GM12878 (cell line): Measurements from ENCODE around the gene CADPS. TPM values are rescaled to one million over a fixed set of nuclear protein-coding genes. Genes with fewer than 3 reads are reported as not detected.

Experiments
- ATAC-seq: fragments of 200-7000 bp; cut with Tn5 transposase; 3 replicates; pipeline ENCODE4 v1.9.1; 2020; ENCODE audit warnings: mild to moderate bottlenecking, moderate library complexity
- BruUV-seq: library from RNA; stranded (reverse); fragments of 400-500 nt; replicated peaks from 2 replicates; lab custom pipeline; 2021; lab: Mats Ljungman, UMichigan
- CTCF ChIA-PET: fragments of 300-600 bp; sonication (Branson Sonifier 250); formaldehyde crosslinking; extraction: SDS; loops from one replicate; lab custom pipeline; 2021; ENCODE audit warnings: inconsistent platforms; lab: Yijun Ruan, JAX
- POLR2A ChIA-PET: fragments of 350-600 bp; formaldehyde crosslinking; extraction: SDS; loops from one replicate; lab custom pipeline; 2021; ENCODE audit warnings: inconsistent platforms; lab: Charles Lee
- RAD21 ChIA-PET: fragments of 300-600 bp; sonication (Branson Sonifier 250); formaldehyde crosslinking; loops from one replicate; lab custom pipeline; 2023; ENCODE audit warnings: antibody characterized with exemption; ENCODE audit not compliant: unreplicated experiment; lab: Charles Lee
- SMC1A ChIA-PET: fragments of 300-600 bp; sonication (Branson Sonifier 250); formaldehyde crosslinking; loops from one replicate; lab custom pipeline; 2023; ENCODE audit not compliant: unreplicated experiment, uncharacterized antibody; lab: Charles Lee
- DNase-seq: peaks from one replicate; pipeline ENCODE4 v3.0.0-alpha.2; 2011; ENCODE audit warnings: low read depth, low spot score
- FAIRE-seq: peaks from 3 replicates; lab custom pipeline; 2011; peaks lifted over from hg19 to GRCh38; lab: Jason Lieb, UNC
- H2AFZ ChIP-seq: 2 replicates; pipeline ENCODE4 v1.6.0; 2011; ENCODE audit warnings: low read depth, low read length, control low read depth; ENCODE audit not compliant: control insufficient read depth
- H3K27ac ChIP-seq: 2 replicates; pipeline ENCODE4 v1.5.1; 2011; ENCODE audit warnings: control low read depth; ENCODE audit not compliant: control insufficient read depth, insufficient read depth
- H3K27me3 ChIP-seq, 2 experiments: replicated peaks in 1 of 2; 2 replicates each; pipeline versions ENCODE4 v1.6.0 to v1.6.1; 2011; ENCODE audit warnings: low read length in 1 of 2; ENCODE audit not compliant: control insufficient read depth in 2 of 2, insufficient read depth in 2 of 2
- H3K36me3 ChIP-seq, 2 experiments: 2 replicates each; pipeline ENCODE4 v1.5.1; 2011; ENCODE audit warnings: low read length in 1 of 2; ENCODE audit not compliant: control insufficient read depth in 2 of 2, insufficient read depth in 2 of 2
- H3K4me1 ChIP-seq: 2 replicates; pipeline ENCODE4 v1.6.1; 2011; ENCODE audit warnings: mild to moderate bottlenecking, low read length, moderate library complexity, mixed read lengths; ENCODE audit not compliant: control insufficient read depth, insufficient read depth
- H3K4me2 ChIP-seq: 2 replicates; pipeline ENCODE4 v1.6.0; 2011; ENCODE audit warnings: control low read depth; ENCODE audit not compliant: control insufficient read depth, insufficient read depth
- H3K4me3 ChIP-seq: fragments of 200-600 bp; sonication (generic); 2 replicates; pipeline ENCODE4 v1.5.1; 2016
- H3K79me2 ChIP-seq: 2 replicates; pipeline ENCODE4 v1.6.0; 2011; ENCODE audit warnings: low read length; ENCODE audit not compliant: control insufficient read depth, insufficient read depth
- H3K9ac ChIP-seq: 2 replicates; pipeline ENCODE4 v1.8.0; 2011; ENCODE audit warnings: low read length, control low read depth, mixed read lengths; ENCODE audit not compliant: control insufficient read depth, insufficient read depth
- H3K9me3 ChIP-seq: replicated peaks from 3 replicates; pipeline ENCODE4 v1.5.1; 2011; ENCODE audit warnings: mild to moderate bottlenecking, low read length; ENCODE audit not compliant: control insufficient read depth, insufficient read depth
- H4K20me1 ChIP-seq: 2 replicates; pipeline ENCODE4 v1.6.0; 2011; ENCODE audit not compliant: control insufficient read depth, insufficient read depth
- E4F1 ChIP-seq: fragments of 450-650 bp; IDR thresholded peaks from 2 replicates; pipeline ENCODE4 v1.6.1; 2018; ENCODE audit warnings: borderline replicate concordance, mild to moderate bottlenecking; ENCODE audit not compliant: partially characterized antibody
- LARP7 ChIP-seq: fragments of 450-650 bp; IDR thresholded peaks from 2 replicates; pipeline ENCODE4 v1.6.1; 2017; ENCODE audit warnings: mild to moderate bottlenecking
- MEF2A ChIP-seq: IDR thresholded peaks from 2 replicates; pipeline ENCODE4 v1.6.1; 2011; ENCODE audit warnings: low read depth, mild to moderate bottlenecking, low read length, moderate library complexity; ENCODE audit not compliant: insufficient read depth
- NBN ChIP-seq: fragments of 450-650 bp; IDR thresholded peaks from 2 replicates; pipeline ENCODE4 v1.6.1; 2016
- NRF1 ChIP-seq: conservative IDR thresholded peaks from 2 replicates; pipeline ENCODE4 v1.6.1; 2011; ENCODE audit warnings: mild to moderate bottlenecking, low read depth, low read length, improper control_type of control experiment
- RUNX3 ChIP-seq: IDR thresholded peaks from 2 replicates; pipeline ENCODE4 v1.6.1; 2012; ENCODE audit warnings: low read length, inconsistent platforms
- STAT1 ChIP-seq: fragments of 450-650 bp; conservative IDR thresholded peaks from 2 replicates; pipeline ENCODE4 v1.6.1; 2014; ENCODE audit warnings: antibody characterized with exemption, mild to moderate bottlenecking
- TCF12 ChIP-seq: IDR thresholded peaks from 2 replicates; pipeline ENCODE4 v1.6.1; 2011; ENCODE audit warnings: low read depth, mild to moderate bottlenecking, low read length
- USF1 ChIP-seq: IDR thresholded peaks from 2 replicates; pipeline ENCODE4 v1.6.1; 2011; ENCODE audit warnings: borderline replicate concordance, low read depth, mild to moderate bottlenecking, moderate library complexity, mixed read lengths, low read length; ENCODE audit not compliant: insufficient read depth; ENCODE audit errors: extremely low read length
- ZNF384 ChIP-seq: IDR thresholded peaks from 2 replicates; pipeline ENCODE4 v1.6.1; 2012; ENCODE audit warnings: low read depth, mild to moderate bottlenecking, low read length, improper control_type of control experiment, borderline replicate concordance
- ZNF622 ChIP-seq: fragments of 450-650 bp; IDR thresholded peaks from 2 replicates; pipeline ENCODE4 v1.6.1; 2017; ENCODE audit warnings: mild to moderate bottlenecking, inconsistent platforms
- WGBS: methylation state at CpG from one replicate; pipeline ENCODE4 v1.1.6; 2016; ENCODE audit warnings: low lambda C conversion rate; ENCODE audit not compliant: insufficient replicate concordance, insufficient coverage; ENCODE audit errors: missing lambda C conversion rate; 5-methylcytosine and 5-hydroxymethylcytosine counted together
- in situ Hi-C: fragments of 300-500 bp; cut with MboI; formaldehyde crosslinking; loops from 9 replicates; pipeline ENCODE4 v1.14.3; 2018; ENCODE audit warnings: mixed read lengths
- intact Hi-C: fragments of 100-400 bp; cut with micrococcal nuclease; formaldehyde crosslinking; loops from one replicate; pipeline ENCODE4 v1.14.2; 2022; ENCODE audit not compliant: unreplicated experiment
- polyA plus RNA-seq, 11 experiments: library from polyadenylated mRNA; depleted of rRNA in 4 of 11; unstranded in 6 of 11; stranded (reverse) in 5 of 11; fragments of >200 nt; fragmentation: Nextera tagmentation in 4 of 11; fragmentation: Illumina TruSeq in 1 of 11; extraction: Ambion mirVana in 4 of 11; extraction: Trizol in 1 of 11; gene quantifications; 1 replicate in 1 of 11; 2 replicates in 10 of 11; pipeline versions ENCODE4 v1.2.1 to v1.2.3, GENCODE V29; 2011 to 2016; ENCODE audit warnings: inconsistent platforms in 2 of 11, missing spikeins in 2 of 11, low read depth in 1 of 11
- total RNA-seq, 4 experiments: library from RNA; depleted of rRNA in 3 of 4; stranded (reverse); fragments of >200 nt in 3 of 4; fragmentation: Illumina TruSeq in 1 of 4; extraction: Trizol in 1 of 4; gene quantifications; 2 replicates each; pipeline versions ENCODE4 v1.2.1 to v1.2.3, GENCODE V29; 2013 to 2021

The CADPS gene
- total and polyA plus RNA-seq, 10 of the 15 experiments (the other 5 are each of a cell fraction or from before 2014, with no cell fraction given): 0.20 TPM; not detected in 9

- TF ChIP-seq NBN (no peak), USF1 (no peak), ZNF622 (no peak), NRF1 (no peak), ZNF384 (no peak), E4F1 (no peak), STAT1 (no peak), LARP7 (no peak), RUNX3 (no peak), TCF12 (no peak), MEF2A (no peak)
- TF ChIP-seq, all 136 proteins: peak for 0
- H4K20me1 ChIP-seq: no peaks in the 10 kb centered on the region
- H2AFZ ChIP-seq: no peak overlapping the region
- no peak for ATAC-seq
- POLR2A ChIA-PET: no interaction called here
- H3K27me3 ChIP-seq: no peaks in the 10 kb centered on the region
- no peaks in the 10 kb centered on the region for H3K79me2 ChIP-seq
- DNase-seq: no peak
- H3K36me3 ChIP-seq: no peaks in the 10 kb centered on the region
- H3K4me3 ChIP-seq: no peak overlapping the region
- RAD21 ChIA-PET: no interaction called here
- intact Hi-C loops: loop anchor here (5.0 kb wide), 1 partner anchor 196 kb away; no protein-coding TSS in a partner anchor
- H3K4me2 ChIP-seq: no peak overlapping the region
- BruUV-seq: no TSS peak
- no peak for FAIRE-seq
- in situ Hi-C loops: no loop called here
- CTCF ChIA-PET: interaction anchor here (0.6 kb wide), 1 partner anchor 149 kb away, joined by 3 read pairs; no protein-coding TSS in a partner anchor
- 59% methylated on average over 3 of the region's 3 CpGs for WGBS
- H3K9ac ChIP-seq: no peak overlapping the region
- no peaks in the 10 kb centered on the region for H3K4me1 ChIP-seq
- SMC1A ChIA-PET: no interaction called here
- no peak overlapping the region for H3K27ac ChIP-seq
- H3K9me3 ChIP-seq: no peaks in the 10 kb centered on the region
These were observed 11.6 kb downstream of the CADPS start for GRCh38 chr3:62863648-62864047.
